ENCODE measurements around the gene PANX1. TPM values are rescaled to one million over a fixed set of nuclear protein-coding genes. Genes with fewer than 3 reads are reported as not detected.

The PANX1 gene
- total RNA-seq, 2 experiments from 2014 or later, result 12.0 to 13.0 TPM

DNA sequence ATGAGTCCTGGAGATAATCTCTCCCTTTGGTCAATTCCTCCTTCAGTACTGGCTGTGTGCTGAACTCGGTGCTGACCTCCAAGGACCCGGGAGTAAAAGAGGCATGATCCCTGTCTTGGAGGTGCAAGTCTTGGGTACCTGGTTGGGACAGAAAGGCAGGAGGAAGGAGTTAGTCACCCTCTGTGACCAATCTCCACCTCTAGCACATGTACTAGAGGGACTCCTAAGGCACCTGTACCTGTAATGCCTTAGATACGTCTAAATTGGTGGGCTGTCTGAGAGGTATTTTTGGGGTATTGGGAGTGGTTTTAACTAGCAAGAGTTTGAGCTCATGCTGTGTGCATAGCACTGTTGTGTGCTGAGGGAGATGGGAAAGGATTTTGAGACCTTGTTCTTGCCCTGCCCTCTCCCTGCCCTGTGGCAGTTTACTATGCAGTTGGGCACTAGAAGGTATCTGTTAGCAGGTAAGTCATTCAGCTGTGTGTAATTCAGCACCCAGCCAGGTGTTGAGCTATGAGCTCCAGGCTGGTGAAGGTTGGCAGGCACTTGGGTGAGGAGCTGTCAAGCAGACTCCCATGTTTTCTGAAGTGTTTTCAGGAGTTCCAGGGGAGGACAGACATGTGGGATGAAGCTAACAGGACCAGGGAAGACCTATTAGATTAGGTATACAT is 2.5 kb downstream of the PANX1 start:
- peaks cover 43% of the 10 kb centered on the region for H3K4me1 Mint-ChIP-seq (ENCODE audit: low read depth)
- no peak overlapping the region for H3K4me3 Mint-ChIP-seq
- peaks cover 5% of the 10 kb centered on the region for H3K9me3 Mint-ChIP-seq (ENCODE audit: insufficient read depth)
- peaks cover 10% of the 10 kb centered on the region for H3K36me3 Mint-ChIP-seq (ENCODE audit: low read depth)
- CTCF ChIA-PET, result no interaction called here
- no peaks in the 10 kb centered on the region for H3K27me3 Mint-ChIP-seq (ENCODE audit: low read depth)
- no peak overlapping the region for H3K27ac Mint-ChIP-seq
- DNase-seq (no peak), ATAC-seq (no peak)
- POLR2A ChIA-PET, result interaction anchor here (0.5 kb wide), 2 partner anchors 301 to 373 kb away, joined by 3 read pairs; no protein-coding TSS in a partner anchor

DNA sequence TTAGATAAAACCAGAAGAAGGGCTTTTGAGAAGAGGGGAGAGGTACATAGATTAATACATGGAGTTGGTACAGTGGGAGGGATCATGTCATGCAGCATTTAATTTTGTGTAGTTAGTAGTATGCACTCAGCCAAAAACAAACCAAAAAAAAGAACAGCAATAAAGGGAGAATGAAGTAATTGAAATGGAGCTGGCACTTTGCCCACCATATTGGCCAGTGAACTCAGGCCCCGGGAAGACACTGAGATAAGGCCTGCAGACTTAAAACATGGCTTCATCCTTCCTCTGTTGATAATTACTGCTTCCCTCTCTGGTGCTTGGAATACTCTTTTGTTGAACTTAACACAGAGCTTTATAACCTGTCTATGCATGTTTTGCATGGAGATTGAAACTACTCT is 3.1 kb downstream of the PANX1 start:
- peaks cover 12% of the 10 kb centered on the region for H3K36me3 Mint-ChIP-seq (ENCODE audit: low read depth)
- H3K27ac Mint-ChIP-seq, result no peak overlapping the region
- peaks cover 46% of the 10 kb centered on the region for H3K4me1 Mint-ChIP-seq (ENCODE audit: low read depth)
- peaks cover 5% of the 10 kb centered on the region for H3K9me3 Mint-ChIP-seq (ENCODE audit: insufficient read depth)
- ATAC-seq (no peak), DNase-seq (no peak)
- no peak overlapping the region for H3K4me3 Mint-ChIP-seq
- no peaks in the 10 kb centered on the region for H3K27me3 Mint-ChIP-seq (ENCODE audit: low read depth)
- ChIA-PET POLR2A (interaction anchor here (0.5 kb wide), 2 partner anchors 300 to 372 kb away, joined by 3 read pairs; no protein-coding TSS in a partner anchor), CTCF (no interaction called here)

- Mint-ChIP-seq H3K4me3 (no peak overlapping the region), H3K36me3 (ENCODE audit: low read depth) (peaks cover 15% of the 10 kb centered on the region), H3K9me3 (ENCODE audit: insufficient read depth) (peaks cover 5% of the 10 kb centered on the region), H3K27me3 (ENCODE audit: low read depth) (no peaks in the 10 kb centered on the region), H3K4me1 (ENCODE audit: low read depth) (peaks cover 45% of the 10 kb centered on the region), H3K27ac (no peak overlapping the region)
- ChIA-PET CTCF (no interaction called here), POLR2A (no interaction called here)
- DNase-seq, result no peak
- no peak for ATAC-seq
These were observed 3.5 kb downstream of the PANX1 start for GRCh38 chr11:94132152-94132558.

DNA sequence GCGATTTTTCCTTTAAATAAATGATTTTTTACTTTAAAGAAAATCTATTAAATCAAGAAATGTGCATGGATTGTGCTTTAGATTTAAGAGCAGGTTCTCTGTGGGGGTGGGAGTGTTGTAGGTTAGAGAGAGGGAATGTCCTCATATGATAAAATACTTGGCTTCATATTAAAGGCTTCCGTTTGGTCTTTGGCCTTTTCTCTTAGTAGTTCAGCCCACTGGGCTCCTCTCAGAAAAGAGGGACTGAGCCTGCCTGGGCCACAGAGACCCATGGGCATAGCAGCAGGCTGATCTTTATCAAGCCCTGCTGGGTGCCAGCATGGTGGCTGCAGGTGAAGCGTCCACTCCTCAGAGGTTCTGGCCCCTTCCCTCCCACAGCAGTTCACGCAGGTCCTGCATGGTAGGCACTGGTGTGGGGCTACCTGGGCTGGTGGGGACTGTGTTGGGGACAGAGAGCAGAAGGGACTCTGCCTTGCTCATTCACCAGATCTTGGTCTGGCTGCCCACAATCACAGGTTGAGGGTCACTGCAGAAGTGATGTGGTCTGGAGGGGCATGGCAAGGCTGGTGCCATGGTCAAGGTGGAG is 4.3 kb downstream of the PANX1 start:
- Mint-ChIP-seq H3K27me3 (ENCODE audit: low read depth) (no peaks in the 10 kb centered on the region), H3K4me3 (no peak overlapping the region), H3K27ac (no peak overlapping the region), H3K9me3 (ENCODE audit: insufficient read depth) (peaks cover 5% of the 10 kb centered on the region), H3K36me3 (ENCODE audit: low read depth) (peaks cover 18% of the 10 kb centered on the region), H3K4me1 (ENCODE audit: low read depth) (peaks cover 42% of the 10 kb centered on the region)
- ChIA-PET CTCF (no interaction called here), POLR2A (no interaction called here)
- DNase-seq (no peak), ATAC-seq (no peak)

- H3K9me3 Mint-ChIP-seq (ENCODE audit: insufficient read depth), result peaks cover 11% of the 10 kb centered on the region
- ChIA-PET POLR2A (no interaction called here), CTCF (no interaction called here)
- H3K36me3 Mint-ChIP-seq (ENCODE audit: low read depth), result peaks cover 22% of the 10 kb centered on the region
- H3K4me1 Mint-ChIP-seq (ENCODE audit: low read depth), result peaks cover 37% of the 10 kb centered on the region
- H3K4me3 Mint-ChIP-seq, result no peak overlapping the region
- DNase-seq, result no peak
- H3K27ac Mint-ChIP-seq, result no peak overlapping the region
- no peaks in the 10 kb centered on the region for H3K27me3 Mint-ChIP-seq (ENCODE audit: low read depth)
- no peak for ATAC-seq
These were observed 5.1 kb downstream of the PANX1 start for GRCh38 chr11:94133752-94134151.

- H3K27ac Mint-ChIP-seq, result no peak overlapping the region
These were observed 6.2 kb downstream of the PANX1 start for GRCh38 chr11:94134651-94135512.

GRCh38 chr11:94139416-94139815 is 10.8 kb downstream of the PANX1 start:
- POLR2A ChIA-PET, result no interaction called here
- H3K9me3 Mint-ChIP-seq (ENCODE audit: insufficient read depth), result peaks cover 14% of the 10 kb centered on the region
- H3K27ac Mint-ChIP-seq, result no peak overlapping the region
- CTCF ChIA-PET, result interaction anchor here (1.1 kb wide), 1 partner anchor 11 kb away, joined by 3 read pairs; the partner anchor contains the start of gene PANX1
- H3K4me3 Mint-ChIP-seq, result no peak overlapping the region
- DNase-seq (no peak), ATAC-seq (no peak)
- peaks cover 22% of the 10 kb centered on the region for H3K36me3 Mint-ChIP-seq (ENCODE audit: low read depth)
- H3K27me3 Mint-ChIP-seq (ENCODE audit: low read depth), result no peaks in the 10 kb centered on the region
- H3K4me1 Mint-ChIP-seq (ENCODE audit: low read depth), result peaks cover 29% of the 10 kb centered on the region

More at GRCh38 chr11:94134651-94135512, 6.2 kb downstream of the PANX1 start:
- ChIA-PET CTCF (no interaction called here), POLR2A (interaction anchor here (0.9 kb wide), 1 partner anchor 351 kb away, joined by 3 read pairs; no protein-coding TSS in a partner anchor)
- Mint-ChIP-seq H3K4me3 (no peak overlapping the region), H3K27me3 (ENCODE audit: low read depth) (no peaks in the 10 kb centered on the region), H3K36me3 (ENCODE audit: low read depth) (peaks cover 22% of the 10 kb centered on the region), H3K9me3 (ENCODE audit: insufficient read depth) (peaks cover 14% of the 10 kb centered on the region), H3K4me1 (ENCODE audit: low read depth) (peaks cover 37% of the 10 kb centered on the region)
- no peak for ATAC-seq
- no peak for DNase-seq

- H3K27me3 Mint-ChIP-seq (ENCODE audit: low read depth), result no peaks in the 10 kb centered on the region
- ChIA-PET POLR2A (no interaction called here), CTCF (interaction anchor here (1.1 kb wide), 1 partner anchor 12 kb away, joined by 3 read pairs; the partner anchor contains the start of gene PANX1)
- peaks cover 23% of the 10 kb centered on the region for H3K4me1 Mint-ChIP-seq (ENCODE audit: low read depth)
- H3K27ac Mint-ChIP-seq, result no peak overlapping the region
- peaks cover 22% of the 10 kb centered on the region for H3K36me3 Mint-ChIP-seq (ENCODE audit: low read depth)
- no peak overlapping the region for H3K4me3 Mint-ChIP-seq
- peaks cover 14% of the 10 kb centered on the region for H3K9me3 Mint-ChIP-seq (ENCODE audit: insufficient read depth)
- DNase-seq (no peak), ATAC-seq (no peak)
These were observed 11.6 kb downstream of the PANX1 start for GRCh38 chr11:94140154-94140655.

GRCh38 chr11:94141511-94142307 is 13.1 kb downstream of the PANX1 start:
- no peak overlapping the region for H3K4me3 Mint-ChIP-seq
- DNase-seq (no peak), ATAC-seq (no peak)
- no peaks in the 10 kb centered on the region for H3K27me3 Mint-ChIP-seq (ENCODE audit: low read depth)
- no peak overlapping the region for H3K27ac Mint-ChIP-seq
- peaks cover 11% of the 10 kb centered on the region for H3K36me3 Mint-ChIP-seq (ENCODE audit: low read depth)
- H3K4me1 Mint-ChIP-seq (ENCODE audit: low read depth), result peaks cover 16% of the 10 kb centered on the region
- CTCF ChIA-PET, result no interaction called here
- POLR2A ChIA-PET, result no interaction called here
- H3K9me3 Mint-ChIP-seq (ENCODE audit: insufficient read depth), result peaks cover 9% of the 10 kb centered on the region

DNA sequence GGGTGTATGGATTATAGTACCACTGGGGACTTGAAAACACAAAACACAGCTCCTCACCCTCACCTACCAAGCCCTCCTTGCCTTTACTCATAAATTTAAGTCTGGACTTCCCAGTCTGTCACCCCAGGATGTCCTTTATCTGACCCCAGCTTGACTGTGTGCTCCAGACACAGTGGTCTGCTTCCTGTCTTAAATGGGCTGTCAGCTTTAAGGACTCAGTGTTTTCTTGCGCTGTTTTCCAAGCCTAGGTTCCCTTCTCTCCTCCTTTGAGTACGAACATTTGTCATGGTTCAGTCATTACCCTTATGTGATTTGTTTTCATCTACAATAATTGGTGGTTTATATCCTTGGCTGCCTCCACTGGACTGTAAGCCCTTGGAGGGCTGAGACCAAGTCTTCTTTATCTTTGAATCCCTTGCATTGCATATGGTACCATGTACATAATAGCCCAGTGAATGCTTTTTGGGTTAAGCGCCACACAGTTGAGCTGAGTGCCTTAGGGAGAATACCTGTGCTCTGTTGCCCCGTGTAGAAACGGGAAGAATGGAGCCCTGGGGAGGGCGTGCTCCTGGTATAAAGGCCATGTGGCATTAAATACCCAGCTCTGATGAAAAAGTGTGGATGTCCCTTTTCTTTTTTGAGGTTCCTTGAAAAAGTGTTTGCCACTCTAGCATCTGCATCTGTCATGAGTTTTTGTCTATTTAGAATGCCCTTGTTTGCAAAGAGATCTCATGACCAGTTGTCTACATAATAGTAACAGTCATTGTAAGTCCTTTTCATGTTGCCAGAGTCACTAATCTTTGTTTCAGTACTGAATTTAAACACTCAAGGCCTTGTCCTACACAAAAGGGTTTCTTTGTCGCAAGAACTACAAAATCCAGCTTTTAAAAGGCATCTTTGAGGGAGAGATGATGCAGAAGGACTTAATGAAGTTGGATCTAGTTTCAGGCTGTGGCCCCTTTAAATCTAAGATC is 14.0 kb downstream of the PANX1 start:
- H3K27ac Mint-ChIP-seq, result no peak overlapping the region
- POLR2A ChIA-PET, result no interaction called here

More for the DNA sequence above, 14.0 kb downstream of the PANX1 start:
- DNase-seq (no peak), ATAC-seq (no peak)
- CTCF ChIA-PET, result no interaction called here
- Mint-ChIP-seq H3K27me3 (ENCODE audit: low read depth) (no peaks in the 10 kb centered on the region), H3K36me3 (ENCODE audit: low read depth) (peaks cover 5% of the 10 kb centered on the region), H3K4me3 (no peak overlapping the region), H3K4me1 (ENCODE audit: low read depth) (peaks cover 16% of the 10 kb centered on the region), H3K9me3 (ENCODE audit: insufficient read depth) (peaks cover 9% of the 10 kb centered on the region)
